HepG2 (cell line): Measurements from ENCODE around the gene ELF2. TPM values are rescaled to one million over a fixed set of nuclear protein-coding genes. Genes with fewer than 3 reads are reported as not detected.

Experiments used
- ELF1 ChIP-seq: sonication (generic); formaldehyde crosslinking; IDR thresholded peaks from 2 replicates; pipeline ENCODE4 v1.4.0; 2020; ENCODE audit warnings: missing genetic modification reagents
- FOXK1 ChIP-seq: sonication (generic); formaldehyde crosslinking; IDR thresholded peaks from 2 replicates; pipeline ENCODE4 v1.4.0; 2020; ENCODE audit warnings: low read depth, missing genetic modification reagents, borderline replicate concordance
- FOXM1 ChIP-seq: sonication (generic); formaldehyde crosslinking; IDR thresholded peaks from 2 replicates; pipeline ENCODE4 v1.5.0; 2020; ENCODE audit warnings: missing genetic modification reagents
- HNF4G ChIP-seq, 2 experiments: sonication (generic) in 1 of 2; formaldehyde crosslinking in 1 of 2; IDR thresholded peaks; 2 replicates each; pipeline versions ENCODE4 v1.4.0 to v1.6.1; 2011 to 2020; ENCODE audit warnings: borderline replicate concordance in 2 of 2, low read depth in 2 of 2, mild to moderate bottlenecking in 2 of 2, low read length in 1 of 2, missing genetic modification reagents in 1 of 2, moderate library complexity in 1 of 2
- HOXA3 ChIP-seq: sonication (generic); formaldehyde crosslinking; IDR thresholded peaks from 2 replicates; pipeline ENCODE4 v1.5.0; 2020; ENCODE audit warnings: missing genetic modification reagents
- MED8 ChIP-seq: sonication (generic); formaldehyde crosslinking; IDR thresholded peaks from 2 replicates; pipeline ENCODE4 v1.8.1; 2023; ENCODE audit warnings: mild to moderate bottlenecking, missing genetic modification reagents; ENCODE audit not compliant: insufficient replicate concordance
- SMAD1 ChIP-seq: sonication (generic); formaldehyde crosslinking; IDR thresholded peaks from 2 replicates; pipeline ENCODE4 v1.4.0; 2020; ENCODE audit warnings: missing genetic modification reagents, low read depth, mild to moderate bottlenecking, borderline replicate concordance
- SP1 ChIP-seq, 2 experiments: fragments of 450-650 bp in 1 of 2; sonication (generic) in 1 of 2; formaldehyde crosslinking in 1 of 2; IDR thresholded peaks; 2 replicates each; pipeline versions ENCODE4 v1.4.0 to v1.6.1; 2016 to 2020; ENCODE audit warnings: missing genetic modification reagents in 1 of 2
- YEATS4 ChIP-seq: sonication (generic); formaldehyde crosslinking; IDR thresholded peaks from 2 replicates; pipeline ENCODE4 v1.4.0; 2020; ENCODE audit warnings: missing genetic modification reagents, borderline replicate concordance
- ZNF318 ChIP-seq: sonication (generic); formaldehyde crosslinking; IDR thresholded peaks from 2 replicates; pipeline ENCODE4 v1.4.0; 2020; ENCODE audit warnings: mild to moderate bottlenecking, missing genetic modification reagents
- ZNF577 ChIP-seq: sonication (generic); formaldehyde crosslinking; IDR thresholded peaks from 2 replicates; pipeline ENCODE4 v1.4.0; 2020; ENCODE audit warnings: mild to moderate bottlenecking, low read depth, missing genetic modification reagents, borderline replicate concordance
- polyA plus RNA-seq, 8 experiments: library from polyadenylated mRNA; depleted of rRNA in 3 of 8; stranded (reverse) in 7 of 8; unstranded in 1 of 8; fragments of >200 nt; fragmentation: Illumina TruSeq in 4 of 8; extraction: Trizol in 4 of 8; gene quantifications; 2 replicates each; pipeline versions ENCODE4 v1.2.1 to v1.2.3, GENCODE V29; 2011 to 2016; ENCODE audit warnings: low read depth in 4 of 8, missing spikeins in 1 of 8, mixed read lengths in 1 of 8; ENCODE audit not compliant: insufficient read depth in 1 of 8
- total RNA-seq, 5 experiments: library from RNA; depleted of rRNA; stranded (reverse); fragments of >200 nt; fragmentation: Illumina TruSeq; extraction: Trizol; gene quantifications; 2 replicates each; pipeline ENCODE4 v1.2.3, GENCODE V29; 2016; ENCODE audit warnings: low read depth in 1 of 5

Gene ELF2
- total and polyA plus RNA-seq, 2 of the 13 experiments (the other 11 are each of a cell fraction or from before 2014, with no cell fraction given), result 28.6 to 35.4 TPM

GRCh38 chr4:139083956-139084803 is 92.8 kb downstream of the ELF2 start (continued):
- TF ChIP-seq ZNF318 (CRISPR knock-in tag), result no peak; the same call in 1 of the 2 replicates
- TF ChIP-seq FOXK1 (CRISPR knock-in tag), result peak; percentile 49; the same call in 1 of the 2 replicates
- no peak for TF ChIP-seq FOXM1 (CRISPR knock-in tag)
- no peak for TF ChIP-seq SP1 (IDR thresholded peaks at IDR 0.05)
- peak; percentile 81 for TF ChIP-seq SP1 (CRISPR knock-in tag; IDR thresholded peaks at IDR 0.05)
- peak; percentile 78 for TF ChIP-seq ELF1 (CRISPR knock-in tag)
- peak; percentile 88 for TF ChIP-seq HOXA3 (CRISPR knock-in tag)
- peak; percentile 4; the same call in 1 of the 2 replicates for TF ChIP-seq HNF4G (IDR thresholded peaks at IDR 0.05; ENCODE audit: borderline replicate concordance, low read depth, low read length)
- TF ChIP-seq HNF4G (CRISPR knock-in tag; IDR thresholded peaks at IDR 0.05; ENCODE audit: borderline replicate concordance, low read depth), result 0 out of 2 replicates have a peak, but pooled peaks have one; percentile 14
- TF ChIP-seq MED8 (CRISPR knock-in tag), result no peak
- TF ChIP-seq ZNF577 (CRISPR knock-in tag), result no peak
- TF ChIP-seq SMAD1, result peak; percentile 29; the same call in 1 of the 2 replicates
- TF ChIP-seq YEATS4 (CRISPR knock-in tag), result peak; percentile 88; the same call in 1 of the 2 replicates
